Measurements from ENCODE around the gene PSMC3IP.
"Not testable (repeated sequence)": the region's sequence is repeated elsewhere in the genome, so short reads cannot be mapped to it uniquely, and the experiment has no call there.

The PSMC3IP gene, protein sequence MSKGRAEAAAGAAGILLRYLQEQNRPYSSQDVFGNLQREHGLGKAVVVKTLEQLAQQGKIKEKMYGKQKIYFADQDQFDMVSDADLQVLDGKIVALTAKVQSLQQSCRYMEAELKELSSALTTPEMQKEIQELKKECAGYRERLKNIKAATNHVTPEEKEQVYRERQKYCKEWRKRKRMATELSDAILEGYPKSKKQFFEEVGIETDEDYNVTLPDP

DNA sequence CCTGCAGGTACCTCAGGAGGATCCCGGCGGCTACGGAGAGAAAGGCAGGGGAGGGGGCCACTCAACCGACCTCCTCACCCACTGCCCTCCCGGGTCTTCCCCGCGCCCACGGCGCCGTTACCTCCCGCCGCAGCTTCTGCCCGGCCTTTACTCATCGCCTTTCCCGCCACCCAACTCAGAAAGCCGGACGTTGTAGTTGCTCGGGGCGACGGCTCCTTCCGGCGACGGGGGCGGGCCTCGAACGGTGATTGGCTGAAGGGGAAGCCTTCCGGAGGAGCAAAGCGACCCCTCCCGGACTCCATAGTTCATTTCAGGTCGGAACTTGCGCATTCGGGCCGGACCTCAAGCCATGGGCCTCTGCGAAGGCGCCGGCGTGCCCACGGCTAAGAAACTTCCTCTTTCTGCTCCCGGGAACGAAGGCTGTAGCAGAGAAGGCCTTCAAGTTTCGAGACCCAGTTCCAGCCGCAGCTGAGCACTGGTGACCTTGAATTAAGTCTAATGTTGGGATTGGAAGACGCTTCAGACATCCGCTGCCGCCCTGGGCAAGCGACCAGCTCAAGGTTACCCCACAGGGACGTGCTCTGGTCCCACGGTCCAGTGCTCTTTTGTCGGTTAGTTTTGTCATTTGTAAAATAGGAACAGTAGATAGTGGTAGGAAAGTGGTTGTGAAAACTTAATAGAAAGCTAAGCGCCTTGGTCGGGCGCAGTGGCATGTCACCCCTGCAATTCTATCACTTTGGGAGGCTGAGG lies at the start of gene PSMC3IP:
TSS of gene PSMC3IP (minus strand) at position 198 of the 750 bp plus-strand sequence. CDS start at position 155, 43 bp downstream.
- in situ Hi-C loops (cut with MboI; ENCODE audit: low sequenced_read_pairs) = no loop called here

DNA sequence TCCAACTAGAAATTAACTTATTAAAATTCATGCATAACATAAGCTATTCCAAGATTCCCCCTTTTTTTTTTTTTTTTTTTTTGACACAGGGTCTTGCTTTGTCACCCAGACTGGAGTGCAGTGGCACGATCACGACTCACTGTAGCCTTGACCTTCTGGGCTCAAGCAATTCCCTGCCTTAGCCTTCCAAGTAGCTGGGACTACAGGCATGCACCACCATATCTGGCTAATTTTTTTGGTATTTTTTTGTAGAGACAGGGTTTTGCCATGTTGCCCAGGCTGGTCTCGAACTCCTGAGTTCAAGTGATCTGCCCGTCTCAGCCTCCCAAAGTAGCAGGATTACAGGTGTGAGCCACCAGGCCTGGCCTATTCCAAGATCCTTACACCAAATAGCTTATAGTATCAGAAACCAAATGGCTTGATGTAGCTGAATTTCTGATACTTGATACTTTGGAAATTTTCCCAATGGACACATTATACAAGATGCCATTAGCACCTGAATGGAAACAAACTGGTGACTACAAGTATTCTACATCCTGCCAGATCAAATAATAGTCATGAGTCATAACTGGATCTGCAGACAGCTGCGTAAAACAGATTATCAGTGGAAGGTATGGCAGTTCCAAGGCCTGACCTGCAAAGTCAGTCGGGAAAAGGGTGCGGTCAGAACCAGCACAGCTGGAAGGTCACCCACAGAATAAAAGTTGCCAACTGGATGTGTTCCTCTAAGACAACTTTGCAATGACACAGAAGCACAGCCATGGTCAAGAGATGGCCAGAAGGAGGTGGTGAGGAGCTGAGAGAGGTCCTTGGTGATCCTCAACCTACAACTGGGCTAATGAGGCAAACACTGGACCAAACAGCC lies 46.4 kb upstream of the PSMC3IP start:
- in situ Hi-C loops (cut with MboI; ENCODE audit: low sequenced_read_pairs) = no loop called here

DNA sequence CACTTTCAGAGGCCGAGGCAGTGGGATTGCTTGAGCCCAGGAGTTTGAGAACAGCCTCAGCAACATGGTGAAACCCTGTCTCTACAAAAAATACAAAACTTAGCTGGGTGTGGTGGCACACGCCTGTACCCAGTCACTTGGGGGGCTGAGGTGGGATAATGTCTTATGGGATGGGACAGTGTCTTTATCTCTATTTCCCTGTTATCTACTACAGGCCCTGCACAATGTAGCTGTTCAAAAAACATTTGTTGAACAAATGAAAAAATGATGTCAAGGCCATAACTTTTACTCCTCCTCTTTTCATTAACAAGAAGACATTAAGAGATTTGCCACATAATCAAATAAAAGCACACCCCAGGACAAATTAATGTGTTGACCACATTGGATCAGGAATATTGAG lies 45.7 kb upstream of the PSMC3IP start:
- in situ Hi-C loops (cut with MboI; ENCODE audit: low sequenced_read_pairs) = no loop called here

DNA sequence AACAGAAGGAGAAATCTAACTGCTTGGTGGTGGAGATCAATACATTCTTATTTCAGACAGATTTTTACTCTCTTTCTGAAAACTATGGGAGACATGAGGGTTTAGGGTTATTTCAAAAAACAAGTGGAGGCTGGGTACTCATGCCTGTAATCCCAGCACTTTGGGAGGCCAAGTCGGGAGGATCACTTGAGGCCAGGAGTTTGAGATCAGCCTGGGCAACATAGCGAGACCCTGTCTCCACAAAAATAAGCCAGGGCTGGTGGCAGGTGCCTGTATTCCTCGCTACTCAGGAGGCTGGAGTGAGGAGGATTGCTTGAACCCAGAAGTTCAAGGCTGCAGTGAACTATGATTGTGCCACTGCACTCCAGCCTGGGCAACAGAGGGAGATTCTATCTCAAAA lies 44.5 kb upstream of the PSMC3IP start:
- in situ Hi-C loops (cut with MboI; ENCODE audit: low sequenced_read_pairs) = not testable (repeated sequence)

DNA sequence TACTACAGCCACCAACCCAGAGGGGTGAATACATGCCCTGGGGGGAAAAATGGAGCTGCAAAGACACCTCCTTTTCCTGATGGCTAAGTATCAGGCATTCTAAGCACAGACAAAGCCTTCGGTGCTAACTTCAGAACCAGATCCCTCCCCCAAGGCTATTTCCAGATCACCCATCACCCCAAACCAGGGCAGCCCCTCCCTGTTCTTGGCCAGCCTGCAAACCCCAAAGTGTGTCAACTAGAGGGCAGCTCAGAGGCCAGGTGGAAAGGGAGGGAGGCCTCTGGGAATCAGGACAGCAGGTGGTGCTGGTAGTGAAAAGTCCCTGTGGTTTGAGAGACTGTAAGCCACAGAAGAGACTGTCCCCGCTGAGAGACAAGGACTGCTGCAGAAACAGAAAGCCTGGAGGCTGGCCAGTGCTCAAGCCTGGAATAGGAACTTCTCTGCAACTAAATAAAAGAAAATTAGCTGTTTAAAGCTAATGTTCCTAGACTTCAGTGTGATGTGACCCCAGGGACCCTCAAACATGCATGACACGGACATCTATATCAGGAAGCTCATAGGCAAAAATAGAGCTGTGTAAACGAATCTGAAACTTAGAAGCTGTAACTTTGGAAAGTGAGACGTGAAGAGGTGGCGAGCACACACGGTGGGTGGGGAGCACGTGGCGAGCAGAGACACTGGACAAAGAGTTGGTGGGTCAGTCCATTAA lies 41.1 kb upstream of the PSMC3IP start:
- in situ Hi-C loops (cut with MboI; ENCODE audit: low sequenced_read_pairs) = no loop called here

DNA sequence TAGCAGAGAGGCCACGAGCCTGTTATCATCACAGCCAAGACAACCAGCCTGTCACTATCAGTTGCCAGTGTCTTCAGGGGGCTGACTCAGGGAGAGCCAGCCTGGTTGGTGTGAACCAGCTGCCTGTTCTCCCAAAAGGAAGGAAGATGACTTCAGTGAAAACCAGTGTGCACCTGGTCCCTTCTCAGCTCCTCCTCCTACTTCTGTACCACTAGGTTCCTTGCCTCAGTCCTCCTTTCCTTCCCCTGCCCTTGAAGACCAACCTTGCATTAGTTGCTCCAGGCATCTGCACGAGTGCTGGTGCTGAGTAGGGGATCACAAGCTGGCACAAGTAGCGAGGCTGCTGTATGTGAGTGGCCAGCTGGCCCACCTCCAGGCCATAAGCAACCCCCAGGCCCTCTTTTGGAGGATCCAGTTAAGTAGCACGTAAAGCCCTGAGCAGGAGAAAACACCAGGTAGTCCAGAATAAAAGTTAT lies 40.5 kb upstream of the PSMC3IP start:
- in situ Hi-C loops (cut with MboI; ENCODE audit: low sequenced_read_pairs) = no loop called here

DNA sequence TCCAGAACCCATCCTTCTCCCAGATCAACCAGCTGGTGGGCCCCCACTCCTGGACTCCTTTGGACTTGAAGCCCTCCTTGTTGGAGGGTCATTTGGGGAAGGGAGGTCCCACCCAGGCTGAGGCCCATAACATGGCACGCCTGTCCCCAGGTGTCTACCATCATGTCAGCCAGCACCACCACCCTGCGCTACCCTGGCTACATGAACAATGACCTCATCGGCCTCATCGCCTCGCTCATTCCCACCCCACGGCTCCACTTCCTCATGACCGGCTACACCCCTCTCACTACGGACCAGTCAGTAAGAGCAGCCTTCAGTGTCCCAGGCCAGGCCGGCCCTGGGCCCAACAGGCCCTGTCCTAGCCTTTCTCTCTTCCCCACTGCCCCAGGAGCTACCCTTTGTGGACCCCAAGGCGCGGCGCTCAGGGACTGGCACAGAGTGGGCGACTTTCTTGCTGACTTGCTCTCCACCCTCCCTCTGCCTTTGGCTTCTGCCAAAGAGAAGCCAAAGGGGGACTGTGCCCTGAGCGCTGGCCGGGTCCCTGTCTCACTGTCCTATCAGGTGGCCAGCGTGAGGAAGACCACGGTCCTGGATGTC lies 36.3 kb upstream of the PSMC3IP start:
- in situ Hi-C loops (cut with MboI; ENCODE audit: low sequenced_read_pairs) = no loop called here

DNA sequence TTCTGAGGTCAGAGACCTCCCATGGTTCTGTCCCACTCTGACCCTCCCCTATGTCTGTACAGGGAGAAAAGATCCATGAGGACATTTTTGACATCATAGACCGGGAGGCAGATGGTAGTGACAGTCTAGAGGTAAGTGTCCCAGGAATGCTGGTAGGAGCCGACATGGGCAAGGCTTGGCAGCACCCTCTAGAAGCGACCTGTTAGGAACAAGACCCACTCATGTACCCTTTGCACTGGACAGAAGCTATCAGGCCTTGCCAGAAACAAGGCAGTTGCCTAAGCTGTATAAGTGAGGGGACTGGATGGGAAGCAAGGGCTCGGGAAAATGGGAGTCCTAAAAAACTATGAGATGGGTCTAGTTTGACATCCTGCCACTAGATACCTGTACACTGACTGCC lies 34.5 kb upstream of the PSMC3IP start:
- in situ Hi-C loops (cut with MboI; ENCODE audit: low sequenced_read_pairs) = no loop called here

DNA sequence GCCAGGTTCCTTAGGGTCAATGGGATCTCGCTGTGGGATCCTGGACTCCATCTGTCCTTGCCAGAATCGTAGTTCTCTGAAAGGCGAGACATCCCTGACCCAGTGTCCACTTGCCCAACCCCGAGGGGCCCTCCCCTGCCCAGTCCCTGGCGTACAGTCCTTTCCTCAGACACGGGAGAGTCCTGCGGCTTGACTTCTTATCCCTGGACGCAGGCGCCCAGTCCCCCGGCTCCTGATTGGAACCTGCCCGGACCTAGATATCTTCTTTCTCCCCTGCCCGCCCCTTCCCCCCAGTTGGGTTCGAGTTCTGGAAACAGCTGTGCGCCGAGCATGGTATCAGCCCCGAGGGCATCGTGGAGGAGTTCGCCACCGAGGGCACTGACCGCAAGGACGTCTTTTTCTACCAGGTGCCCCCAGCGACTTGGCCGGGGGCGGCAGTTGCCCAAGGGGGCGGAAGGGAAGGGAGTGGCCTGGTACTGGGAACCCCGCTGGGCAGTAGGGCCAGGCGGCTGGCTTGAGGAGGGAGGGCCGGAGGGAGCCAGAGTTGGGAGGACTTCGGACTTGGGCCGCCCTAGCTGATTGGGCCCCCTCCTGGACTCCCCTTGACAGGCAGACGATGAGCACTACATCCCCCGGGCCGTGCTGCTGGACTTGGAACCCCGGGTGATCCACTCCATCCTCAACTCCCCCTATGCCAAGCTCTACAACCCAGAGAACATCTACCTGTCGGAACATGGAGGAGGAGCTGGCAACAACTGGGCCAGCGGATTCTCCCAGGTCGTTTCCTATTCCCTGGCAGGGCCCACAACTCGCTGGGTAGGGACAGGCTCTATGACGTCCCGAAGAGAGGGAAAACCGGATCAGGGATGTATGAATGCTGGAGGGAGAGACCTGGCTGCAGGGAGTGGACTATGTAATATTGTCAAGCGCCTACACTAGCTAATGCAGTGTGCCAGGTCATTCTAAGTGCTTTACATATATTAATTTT lies 32.6 kb upstream of the PSMC3IP start:
- in situ Hi-C loops (cut with MboI; ENCODE audit: low sequenced_read_pairs) = not testable (repeated sequence)

DNA sequence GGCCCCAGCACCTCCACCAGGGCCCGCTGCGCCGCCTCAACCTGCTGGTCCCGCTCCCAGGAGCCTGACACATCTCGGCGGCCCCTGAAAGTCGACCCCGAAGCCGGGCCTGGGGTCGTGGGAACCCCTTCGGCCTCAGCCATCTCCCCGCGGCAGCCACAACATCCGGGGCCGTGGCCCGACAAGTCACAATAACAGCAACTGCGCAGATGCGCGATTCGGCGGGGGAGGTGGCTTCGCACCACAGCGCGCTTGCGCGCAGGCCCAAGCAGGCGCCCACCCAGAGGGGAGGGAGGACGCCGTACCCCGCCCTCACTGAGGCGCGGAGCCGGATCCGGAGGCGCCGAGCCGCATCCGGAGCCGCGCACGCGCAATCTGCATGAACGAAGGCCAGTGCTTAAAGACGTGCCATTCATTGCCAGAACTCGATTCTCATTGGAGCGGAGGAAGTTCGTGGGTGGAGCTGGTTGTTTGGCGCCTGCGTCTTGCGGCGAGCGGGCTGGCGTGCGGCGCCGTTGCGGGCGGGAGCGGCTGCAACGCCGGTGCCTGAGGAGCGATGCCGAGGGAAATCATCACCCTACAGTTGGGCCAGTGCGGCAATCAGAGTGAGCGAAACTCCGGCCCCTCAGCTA lies 31.8 kb upstream of the PSMC3IP start, which contains the start of the genes RETREG3 and TUBG1:
TSS of gene RETREG3 (minus strand) at position 193 of the 632 bp plus-strand sequence. CDS start at position 143, 50 bp downstream.
TSS of gene TUBG1 (plus strand) at position 502 of the 632 bp plus-strand sequence. CDS start at position 557, 55 bp downstream.
- in situ Hi-C loops (cut with MboI; ENCODE audit: low sequenced_read_pairs) = no loop called here

DNA sequence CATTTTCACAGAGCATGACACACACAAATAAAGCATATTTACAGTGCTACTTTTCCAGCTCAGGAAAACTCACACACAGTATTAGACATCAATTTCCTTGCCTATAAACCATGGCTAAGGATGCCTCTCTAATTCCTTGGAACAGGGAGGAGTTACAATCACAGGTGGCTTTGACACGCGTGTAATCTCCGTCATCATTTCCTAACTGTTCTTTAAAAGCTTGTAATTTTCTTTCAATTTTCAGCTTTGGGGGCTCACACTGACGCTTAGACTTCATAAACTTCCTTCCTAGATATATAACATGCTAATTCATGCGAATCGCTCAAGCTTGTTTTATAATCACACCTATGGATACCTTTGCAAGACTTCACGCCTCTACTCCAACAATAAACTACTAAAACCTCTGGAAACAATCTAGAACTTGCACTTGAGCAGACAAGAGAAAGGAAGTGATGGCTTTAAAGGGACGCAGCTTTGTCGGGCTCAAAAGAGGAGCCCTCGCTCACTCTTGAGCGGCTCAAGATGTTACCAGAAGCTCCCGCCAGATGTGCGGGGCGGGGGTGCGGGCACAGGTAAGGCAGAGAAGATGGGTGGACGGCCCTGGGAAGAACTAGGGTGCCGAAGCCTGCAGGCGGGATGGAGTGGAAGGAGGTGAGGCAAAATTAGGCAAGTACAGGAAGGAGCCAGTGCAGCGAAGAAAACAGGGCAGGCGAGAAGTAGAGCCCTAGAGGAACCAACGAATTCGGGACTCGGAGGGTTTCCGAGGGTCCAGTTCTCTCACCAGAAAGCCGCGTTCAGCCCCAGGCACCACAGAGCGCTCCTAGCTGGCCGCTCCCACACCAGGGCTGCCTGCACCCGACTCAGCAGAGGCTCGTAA lies 31.0 kb upstream of the PSMC3IP start:
- in situ Hi-C loops (cut with MboI; ENCODE audit: low sequenced_read_pairs) = no loop called here

DNA sequence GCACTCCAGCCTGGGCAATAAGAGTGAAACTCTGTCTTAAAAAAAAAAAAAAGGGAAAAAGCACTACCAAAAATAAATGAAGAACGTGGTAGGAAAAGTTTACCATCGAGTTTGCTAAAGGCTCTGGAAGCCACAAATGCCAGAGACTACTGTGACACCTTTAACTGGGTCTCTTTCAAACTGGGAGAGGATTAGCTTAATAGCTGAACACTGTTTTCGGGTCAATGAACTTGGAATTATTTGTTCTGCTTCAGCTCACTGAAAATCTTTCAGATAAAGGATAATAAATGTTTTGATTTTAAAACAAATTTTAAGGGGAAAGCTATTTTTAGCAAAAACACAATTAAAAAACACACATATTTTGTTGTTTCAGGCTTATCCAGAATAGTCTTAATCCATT lies 30.2 kb upstream of the PSMC3IP start:
- in situ Hi-C loops (cut with MboI; ENCODE audit: low sequenced_read_pairs) = no loop called here

DNA sequence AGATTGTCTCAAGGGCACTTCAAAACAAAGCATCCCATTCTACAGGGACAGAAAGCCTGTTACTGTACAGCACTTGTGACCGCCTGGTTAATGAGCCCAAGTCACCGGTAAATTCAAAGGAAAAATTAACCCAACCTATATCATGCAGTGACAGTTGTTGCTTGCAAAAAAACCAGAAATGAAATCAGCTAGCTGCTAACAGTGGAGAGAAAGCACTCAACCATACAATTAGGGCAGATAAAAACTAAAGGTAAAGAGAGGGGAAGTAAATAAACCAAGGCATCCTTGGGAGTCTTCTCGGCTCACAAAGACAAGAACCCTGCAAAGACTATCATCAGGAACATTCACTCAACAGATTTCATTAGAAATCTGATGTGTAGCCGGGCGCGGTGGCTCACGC lies 25.8 kb upstream of the PSMC3IP start:
- in situ Hi-C loops (cut with MboI; ENCODE audit: low sequenced_read_pairs) = no loop called here

DNA sequence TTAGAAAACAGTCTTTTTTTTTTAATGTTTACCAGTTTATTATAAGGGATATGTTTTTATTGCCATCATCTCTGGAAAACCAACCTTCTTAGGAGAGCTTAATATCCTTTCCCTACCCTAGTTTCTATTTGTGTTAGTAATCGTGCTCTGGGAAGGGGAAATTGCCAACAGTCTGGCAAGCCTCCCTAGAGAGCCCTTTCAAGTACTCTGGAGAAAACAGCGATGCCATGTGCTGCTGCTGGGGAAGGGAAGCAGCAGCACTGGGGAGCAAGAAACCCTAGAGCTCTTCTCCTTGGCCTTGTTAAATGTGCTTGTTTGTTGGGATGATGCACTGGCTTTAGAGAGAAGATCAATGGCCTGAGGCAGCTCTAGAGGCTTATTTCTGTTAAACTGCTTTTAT lies 21.4 kb upstream of the PSMC3IP start:
- in situ Hi-C loops (cut with MboI; ENCODE audit: low sequenced_read_pairs) = no loop called here

DNA sequence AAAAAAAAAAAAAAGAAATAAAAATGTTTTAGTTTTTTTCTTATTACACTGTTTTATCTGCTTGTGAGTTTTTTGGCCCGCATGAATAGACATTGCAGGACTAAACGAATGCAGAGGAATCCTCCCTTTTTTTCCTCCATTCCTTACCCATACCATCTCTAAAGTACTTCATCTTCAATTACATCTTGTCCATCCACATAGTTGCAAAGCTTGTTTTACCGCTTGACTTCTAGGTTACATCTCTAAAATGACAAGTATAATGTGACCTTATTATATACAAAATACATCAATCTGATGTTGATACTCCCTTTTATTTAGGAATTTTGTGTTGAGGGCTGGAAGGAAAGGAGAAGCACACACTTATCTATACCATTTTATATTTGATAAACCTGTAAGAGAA lies 18.9 kb upstream of the PSMC3IP start:
- in situ Hi-C loops (cut with MboI; ENCODE audit: low sequenced_read_pairs) = no loop called here

DNA sequence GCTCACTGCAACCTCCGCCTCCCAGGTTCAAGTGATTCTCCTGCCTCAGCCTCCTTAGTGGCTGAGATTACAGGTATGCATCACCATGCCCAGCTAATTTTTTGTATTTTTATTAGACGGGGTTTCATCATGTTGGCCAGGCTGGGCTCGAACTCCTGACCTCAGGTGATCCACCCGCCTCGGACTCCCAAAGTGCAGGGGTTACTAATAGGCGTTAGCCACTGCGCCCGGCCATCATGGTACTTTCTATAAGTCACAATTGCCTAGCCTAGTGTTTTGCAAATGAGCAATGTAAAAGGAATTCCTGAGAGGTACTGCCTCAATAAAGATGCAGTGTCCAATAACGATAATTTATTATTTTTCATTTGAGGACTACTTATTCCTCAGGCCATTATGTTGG lies 13.9 kb upstream of the PSMC3IP start:
- in situ Hi-C loops (cut with MboI; ENCODE audit: low sequenced_read_pairs) = no loop called here

DNA sequence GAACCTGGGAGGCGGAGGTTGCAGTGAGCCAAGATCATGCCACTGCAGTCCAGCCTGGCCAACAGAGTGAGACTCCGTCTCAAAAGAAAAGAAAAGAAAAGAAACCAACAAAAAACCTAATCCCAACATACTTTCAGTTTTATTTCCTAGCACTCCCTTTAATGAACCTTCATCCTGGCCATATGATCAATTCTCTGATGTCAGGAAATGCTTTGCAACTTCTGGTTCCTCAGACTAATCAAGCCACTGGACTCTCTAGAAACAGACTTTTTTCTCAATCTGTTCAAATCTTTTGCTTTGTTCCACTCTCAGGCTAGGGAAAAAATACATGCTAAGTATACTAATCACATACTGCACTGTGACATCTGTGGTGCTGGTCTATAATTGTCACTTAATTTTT lies 13.4 kb upstream of the PSMC3IP start:
- in situ Hi-C loops (cut with MboI; ENCODE audit: low sequenced_read_pairs) = no loop called here

All from HL-60/S4 treated with retinoic acid at 250 ng/mL for 4 days and 3 days (cell line).